ENCODE measurements around the gene MYZAP. TPM values are rescaled to one million over a fixed set of nuclear protein-coding genes. Genes with fewer than 3 reads are reported as not detected.

The MYZAP gene
- total and polyA plus RNA-seq, 2 experiments from 2014 or later, result 1.0 to 1.5 TPM

DNA sequence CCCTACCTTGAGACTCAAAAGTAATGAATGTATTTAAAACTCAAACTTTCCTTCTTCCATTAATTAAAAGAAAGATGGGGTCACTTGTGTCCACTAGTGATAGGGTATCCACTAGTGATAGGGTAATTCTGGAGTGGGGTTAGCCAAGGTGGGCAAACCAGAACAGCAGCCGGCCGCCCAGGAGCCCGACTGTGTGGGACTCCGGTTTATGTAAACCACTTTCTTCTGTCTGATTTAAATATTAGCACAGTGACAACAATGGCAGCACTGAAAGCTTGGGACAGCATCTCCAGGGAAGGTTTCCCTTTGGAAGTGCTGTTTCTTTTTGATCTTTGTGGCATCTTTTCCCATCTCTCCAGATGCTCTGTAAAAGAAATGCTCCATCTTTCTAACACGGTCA lies 722 bp downstream of the MYZAP start:
- Mint-ChIP-seq H3K27me3 (ENCODE audit: insufficient read depth, low read depth, poor library complexity) (peaks cover 10% of the 10 kb centered on the region), H3K27ac (no peak overlapping the region), H3K36me3 (ENCODE audit: low read depth) (no peaks in the 10 kb centered on the region), H3K9me3 (no peaks in the 10 kb centered on the region), H3K4me1 (peaks cover 8% of the 10 kb centered on the region; the same call in 2 of the 3 replicates), H3K4me3 (peak overlapping the region; percentile 65)
- no peaks in the 10 kb centered on the region for H4K20me1 ChIP-seq (replicated peaks; ENCODE audit: insufficient read depth)
- H3F3A ChIP-seq (replicated peaks; ENCODE audit: low read depth), result no peaks in the 10 kb centered on the region; the same call in 1 of the 2 replicates
- 0 out of 2 replicates have a peak, but pooled peaks cover 8% of the 10 kb centered on the region for H3K4me1 ChIP-seq (ENCODE audit: insufficient read depth)
- no peaks in the 10 kb centered on the region for H3K36me3 ChIP-seq (ENCODE audit: insufficient read depth)
- no peak for TF ChIP-seq ZNF331 (CRISPR knock-in tag; IDR thresholded peaks at IDR 0.05; ENCODE audit: low read depth)
- TF ChIP-seq, protein P1, sequence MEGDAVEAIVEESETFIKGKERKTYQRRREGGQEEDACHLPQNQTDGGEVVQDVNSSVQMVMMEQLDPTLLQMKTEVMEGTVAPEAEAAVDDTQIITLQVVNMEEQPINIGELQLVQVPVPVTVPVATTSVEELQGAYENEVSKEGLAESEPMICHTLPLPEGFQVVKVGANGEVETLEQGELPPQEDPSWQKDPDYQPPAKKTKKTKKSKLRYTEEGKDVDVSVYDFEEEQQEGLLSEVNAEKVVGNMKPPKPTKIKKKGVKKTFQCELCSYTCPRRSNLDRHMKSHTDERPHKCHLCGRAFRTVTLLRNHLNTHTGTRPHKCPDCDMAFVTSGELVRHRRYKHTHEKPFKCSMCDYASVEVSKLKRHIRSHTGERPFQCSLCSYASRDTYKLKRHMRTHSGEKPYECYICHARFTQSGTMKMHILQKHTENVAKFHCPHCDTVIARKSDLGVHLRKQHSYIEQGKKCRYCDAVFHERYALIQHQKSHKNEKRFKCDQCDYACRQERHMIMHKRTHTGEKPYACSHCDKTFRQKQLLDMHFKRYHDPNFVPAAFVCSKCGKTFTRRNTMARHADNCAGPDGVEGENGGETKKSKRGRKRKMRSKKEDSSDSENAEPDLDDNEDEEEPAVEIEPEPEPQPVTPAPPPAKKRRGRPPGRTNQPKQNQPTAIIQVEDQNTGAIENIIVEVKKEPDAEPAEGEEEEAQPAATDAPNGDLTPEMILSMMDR (conservative IDR thresholded peaks at IDR 0.05; ENCODE audit: low read depth in 2 of 2), result no peak
- TF ChIP-seq CREB1 (CRISPR knock-in tag; IDR thresholded peaks at IDR 0.05; ENCODE audit: low read depth), result no peak
- TF ChIP-seq ZNF114 (CRISPR knock-in tag; IDR thresholded peaks at IDR 0.05), result no peak
- no peak for TF ChIP-seq JUNB (IDR thresholded peaks at IDR 0.05; ENCODE audit: unreplicated experiment)
- no peak for TF ChIP-seq NANOG (IDR thresholded peaks at IDR 0.05; ENCODE audit: borderline replicate concordance)
- ATAC-seq (no peak), DNase-seq (ENCODE audit: low spot score) (no peak)
- H2AFZ ChIP-seq, result peak overlapping the region; percentile 89
- H3K27me3 ChIP-seq (ENCODE audit: insufficient read depth), result peaks cover 21% of the 10 kb centered on the region
- H3K4me3 ChIP-seq, result peak overlapping the region; percentile 72
- no peak overlapping the region for H3K27ac ChIP-seq (ENCODE audit: low read depth)
- peak overlapping the region; percentile 88 for H3K4me2 ChIP-seq
- H3K9me2 ChIP-seq (ENCODE audit: insufficient read depth), result peaks cover 8% of the 10 kb centered on the region
- H3K79me2 ChIP-seq (replicated peaks; ENCODE audit: insufficient read depth), result no peaks in the 10 kb centered on the region

GRCh38 chr15:57592836-57593420 lies 1.2 kb downstream of the MYZAP start:
- peaks cover 21% of the 10 kb centered on the region for H3K27me3 ChIP-seq (ENCODE audit: insufficient read depth)
- peak overlapping the region; percentile 65 for H3K4me3 Mint-ChIP-seq

More at GRCh38 chr15:57592836-57593420, 1.2 kb downstream of the MYZAP start:
- Histone ChIP-seq H3K9me2 (ENCODE audit: insufficient read depth) (peaks cover 8% of the 10 kb centered on the region), H3F3A (replicated peaks; ENCODE audit: low read depth) (no peaks in the 10 kb centered on the region; the same call in 1 of the 2 replicates), H3K27ac (ENCODE audit: low read depth) (no peak overlapping the region), H4K20me1 (replicated peaks; ENCODE audit: insufficient read depth) (no peaks in the 10 kb centered on the region), H3K4me2 (no peak overlapping the region), H3K79me2 (replicated peaks; ENCODE audit: insufficient read depth) (no peaks in the 10 kb centered on the region), H3K36me3 (ENCODE audit: insufficient read depth) (no peaks in the 10 kb centered on the region), H3K4me1 (ENCODE audit: insufficient read depth) (0 out of 2 replicates have a peak, but pooled peaks cover 8% of the 10 kb centered on the region), H3K4me3 (no peak overlapping the region), H2AFZ (no peak overlapping the region)
- ATAC-seq (no peak), DNase-seq (ENCODE audit: low spot score) (no peak)
- Mint-ChIP-seq H3K4me1 (peaks cover 8% of the 10 kb centered on the region; the same call in 2 of the 3 replicates), H3K27me3 (ENCODE audit: insufficient read depth, low read depth, poor library complexity) (peaks cover 10% of the 10 kb centered on the region), H3K9me3 (no peaks in the 10 kb centered on the region), H3K27ac (no peak overlapping the region), H3K36me3 (ENCODE audit: low read depth) (no peaks in the 10 kb centered on the region)
- TF ChIP-seq, protein P1 (conservative IDR thresholded peaks at IDR 0.05; ENCODE audit: low read depth in 2 of 2), result no peak
